ENCODE data around the gene HEATR1. TPM values are rescaled to one million over a fixed set of nuclear protein-coding genes. Genes with fewer than 3 reads are reported as not detected.

The HEATR1 gene
- total RNA-seq, 2 donors from 2014 or later: 14.1 to 40.7 TPM

DNA sequence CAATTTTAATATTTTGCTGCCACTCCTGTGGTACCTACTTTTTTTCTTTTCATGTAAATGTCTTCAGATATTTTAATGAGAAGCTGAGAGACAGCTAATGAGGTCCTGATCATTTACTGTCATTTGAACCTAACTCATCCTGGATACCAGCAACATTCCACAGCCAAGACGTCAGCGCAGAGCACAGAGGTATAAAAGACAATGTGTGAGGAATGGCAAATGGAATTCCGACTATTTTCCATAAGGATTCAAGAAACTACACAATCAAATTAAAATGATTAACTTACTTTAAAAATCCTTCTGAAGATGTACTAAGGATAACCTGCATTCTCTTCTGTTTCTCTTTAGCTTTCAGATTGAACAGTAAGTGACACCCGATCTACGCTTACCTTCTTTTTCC lies 38.8 kb downstream of the HEATR1 start:
- WGBS: 93% methylated on average over 5 of the region's 5 CpGs
- H3K4me1 ChIP-seq (replicated peaks): no peaks in the 10 kb centered on the region
- no peaks in the 10 kb centered on the region for H3K36me3 ChIP-seq
- no peak for DNase-seq (ENCODE audit: low spot score)
- H3K4me3 ChIP-seq: no peak overlapping the region
- intact Hi-C loops (cut with DNase I): no loop called here
- TF ChIP-seq POLR2AphosphoS5 (IDR thresholded peaks at IDR 0.05) (no peak), POLR2A (IDR thresholded peaks at IDR 0.05) (no peak)
- TF ChIP-seq, protein P1, sequence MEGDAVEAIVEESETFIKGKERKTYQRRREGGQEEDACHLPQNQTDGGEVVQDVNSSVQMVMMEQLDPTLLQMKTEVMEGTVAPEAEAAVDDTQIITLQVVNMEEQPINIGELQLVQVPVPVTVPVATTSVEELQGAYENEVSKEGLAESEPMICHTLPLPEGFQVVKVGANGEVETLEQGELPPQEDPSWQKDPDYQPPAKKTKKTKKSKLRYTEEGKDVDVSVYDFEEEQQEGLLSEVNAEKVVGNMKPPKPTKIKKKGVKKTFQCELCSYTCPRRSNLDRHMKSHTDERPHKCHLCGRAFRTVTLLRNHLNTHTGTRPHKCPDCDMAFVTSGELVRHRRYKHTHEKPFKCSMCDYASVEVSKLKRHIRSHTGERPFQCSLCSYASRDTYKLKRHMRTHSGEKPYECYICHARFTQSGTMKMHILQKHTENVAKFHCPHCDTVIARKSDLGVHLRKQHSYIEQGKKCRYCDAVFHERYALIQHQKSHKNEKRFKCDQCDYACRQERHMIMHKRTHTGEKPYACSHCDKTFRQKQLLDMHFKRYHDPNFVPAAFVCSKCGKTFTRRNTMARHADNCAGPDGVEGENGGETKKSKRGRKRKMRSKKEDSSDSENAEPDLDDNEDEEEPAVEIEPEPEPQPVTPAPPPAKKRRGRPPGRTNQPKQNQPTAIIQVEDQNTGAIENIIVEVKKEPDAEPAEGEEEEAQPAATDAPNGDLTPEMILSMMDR (IDR thresholded peaks at IDR 0.05): no peak
- H3K9me3 ChIP-seq: no peaks in the 10 kb centered on the region
- H3K27ac ChIP-seq: no peak overlapping the region
- no peaks in the 10 kb centered on the region for H3K27me3 ChIP-seq (replicated peaks; ENCODE audit: insufficient read depth)

DNA sequence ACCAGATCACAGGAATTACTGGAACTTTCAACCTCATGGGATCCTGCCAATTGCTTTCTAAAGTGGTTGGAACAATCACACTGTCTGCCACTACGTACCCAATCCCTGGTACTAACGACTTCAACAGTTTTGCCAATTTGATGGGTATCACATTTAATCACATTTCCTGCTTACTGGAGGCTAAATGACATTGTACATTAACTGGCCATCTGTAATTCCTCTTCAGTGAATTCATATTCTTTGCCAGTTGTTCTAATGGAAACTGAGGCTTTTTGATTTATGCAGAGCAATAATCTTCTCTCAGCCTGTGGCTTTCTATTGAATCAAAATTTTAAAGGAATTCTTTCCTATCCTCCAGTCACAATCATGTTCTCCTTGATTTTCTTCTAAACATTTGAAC lies 42.3 kb downstream of the HEATR1 start:
- DNase-seq (ENCODE audit: low spot score): no peak
- Histone ChIP-seq H3K36me3 (no peaks in the 10 kb centered on the region), H3K4me1 (replicated peaks) (no peaks in the 10 kb centered on the region), H3K9me3 (no peaks in the 10 kb centered on the region), H3K27ac (no peak overlapping the region), H3K4me3 (no peak overlapping the region), H3K27me3 (replicated peaks; ENCODE audit: insufficient read depth) (no peaks in the 10 kb centered on the region)
- intact Hi-C loops (cut with DNase I): no loop called here
- whole genome bisulfite sequencing: 84% methylated on average over 2 of the region's 2 CpGs
- TF ChIP-seq POLR2AphosphoS5 (IDR thresholded peaks at IDR 0.05): no peak
- TF ChIP-seq, protein P1 (IDR thresholded peaks at IDR 0.05): no peak
- TF ChIP-seq POLR2A (IDR thresholded peaks at IDR 0.05): no peak

DNA sequence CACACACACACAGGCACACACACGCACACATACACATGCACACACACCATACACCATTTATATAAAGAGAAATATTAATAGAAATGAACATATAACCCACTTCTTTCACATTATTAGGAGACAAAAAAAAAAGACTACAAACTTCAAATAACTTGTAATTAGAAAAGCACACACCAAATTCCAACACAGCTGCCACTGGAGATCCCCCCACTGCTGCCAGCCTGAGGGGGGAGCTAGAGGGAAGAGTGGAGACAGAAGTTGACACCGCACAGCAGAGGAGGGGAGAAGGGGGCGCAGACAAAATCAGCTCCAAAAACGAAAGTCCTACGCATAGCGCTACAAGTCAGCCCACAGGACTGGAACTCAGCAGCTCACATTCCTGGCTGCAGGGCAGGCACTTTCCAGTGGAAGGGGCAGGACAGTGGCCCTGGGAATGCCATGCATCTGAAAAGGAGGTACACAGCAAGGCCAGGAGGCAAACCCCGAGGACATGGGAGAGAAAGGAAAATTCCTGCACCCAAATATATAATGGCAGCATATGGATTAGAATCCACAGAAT lies 44.0 kb downstream of the HEATR1 start:
- no peak for TF ChIP-seq POLR2A (IDR thresholded peaks at IDR 0.05)
- TF ChIP-seq, protein P1 (IDR thresholded peaks at IDR 0.05): no peak
- no peak for TF ChIP-seq POLR2AphosphoS5 (IDR thresholded peaks at IDR 0.05)
- no peaks in the 10 kb centered on the region for H3K4me1 ChIP-seq (replicated peaks)
- peaks cover 2 to 7% of the 10 kb centered on the region in 2 donors for H3K36me3 ChIP-seq
- no peak for DNase-seq (ENCODE audit: low spot score)
- intact Hi-C loops (cut with DNase I): no loop called here
- no peak overlapping the region for H3K27ac ChIP-seq
- no peaks in the 10 kb centered on the region for H3K9me3 ChIP-seq
- H3K27me3 ChIP-seq (replicated peaks; ENCODE audit: insufficient read depth): no peaks in the 10 kb centered on the region
- no peak overlapping the region for H3K4me3 ChIP-seq
- 90% methylated on average over 7 of the region's 7 CpGs for WGBS

DNA sequence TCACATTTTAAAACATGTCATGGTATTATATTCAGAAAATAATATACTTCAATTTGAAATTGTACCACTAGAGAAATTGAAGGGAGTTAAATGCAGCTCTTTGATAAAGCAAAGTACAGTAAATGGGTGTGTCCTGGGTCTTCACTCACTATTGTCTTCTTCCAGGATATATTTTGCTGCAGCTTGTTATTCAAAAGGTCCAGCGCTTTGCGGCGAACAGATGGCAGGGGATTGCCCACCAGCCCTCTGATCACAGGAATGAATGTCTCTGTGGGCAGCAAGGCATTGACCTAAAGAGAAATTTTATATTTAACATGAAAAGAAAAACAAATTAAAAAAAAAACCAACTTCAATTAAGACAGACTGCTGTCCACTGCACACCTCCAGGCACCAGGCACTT lies 45.5 kb downstream of the HEATR1 start:
- intact Hi-C loops (cut with DNase I): no loop called here
- 95% methylated on average over 3 of the region's 3 CpGs for WGBS
- no peak overlapping the region for H3K27ac ChIP-seq
- no peaks in the 10 kb centered on the region for H3K27me3 ChIP-seq (replicated peaks; ENCODE audit: insufficient read depth)
- no peaks in the 10 kb centered on the region for H3K9me3 ChIP-seq
- H3K4me3 ChIP-seq: no peak overlapping the region
- H3K36me3 ChIP-seq: peaks cover 4 to 11% of the 10 kb centered on the region in 2 donors
- TF ChIP-seq, protein P1 (IDR thresholded peaks at IDR 0.05): no peak
- TF ChIP-seq POLR2A (IDR thresholded peaks at IDR 0.05) (no peak), POLR2AphosphoS5 (IDR thresholded peaks at IDR 0.05) (no peak)
- H3K4me1 ChIP-seq (replicated peaks): no peaks in the 10 kb centered on the region
- DNase-seq (ENCODE audit: low spot score): no peak

DNA sequence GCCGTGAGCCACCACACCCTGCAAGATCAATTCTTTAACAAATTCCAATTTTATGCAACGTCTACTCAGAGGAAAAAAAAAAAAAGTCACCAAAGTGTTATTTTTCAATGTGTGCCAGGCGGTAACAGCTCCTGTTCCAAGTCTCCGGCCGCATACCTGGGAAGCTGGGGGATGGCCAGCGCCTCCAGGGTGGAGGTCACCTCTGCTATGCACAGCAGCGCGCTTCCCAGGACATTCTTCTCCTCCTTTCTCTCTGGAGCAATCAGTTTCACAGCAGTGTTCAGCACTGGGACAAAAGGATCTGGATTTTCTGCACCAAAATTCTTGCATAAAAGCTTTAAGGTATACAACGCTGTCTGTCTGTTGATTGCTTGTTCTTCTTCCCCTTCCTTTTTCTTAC lies 46.2 kb downstream of the HEATR1 start:
- DNase-seq (ENCODE audit: low spot score): no peak
- 90% methylated on average over 9 of the region's 9 CpGs for WGBS
- Histone ChIP-seq H3K27me3 (replicated peaks; ENCODE audit: insufficient read depth) (no peaks in the 10 kb centered on the region), H3K4me3 (no peak overlapping the region), H3K9me3 (no peaks in the 10 kb centered on the region), H3K36me3 (peaks cover 7 to 11% of the 10 kb centered on the region in 2 donors), H3K27ac (no peak overlapping the region), H3K4me1 (replicated peaks) (no peaks in the 10 kb centered on the region)
- intact Hi-C loops (cut with DNase I): no loop called here
- TF ChIP-seq POLR2A (IDR thresholded peaks at IDR 0.05) (no peak), POLR2AphosphoS5 (IDR thresholded peaks at IDR 0.05) (no peak)
- TF ChIP-seq, protein P1 (IDR thresholded peaks at IDR 0.05): no peak
